HG02938 (cell line): ENCODE measurements around the gene GRHL3.

ENCODE experiments used
- ATAC-seq: cut with Tn5 transposase; IDR thresholded peaks from one replicate; pipeline ENCODE4 v1.9.1; 2021; ENCODE audit warnings: mild to moderate bottlenecking, moderate library complexity; ENCODE audit not compliant: unreplicated experiment

GRHL3 gene

DNA sequence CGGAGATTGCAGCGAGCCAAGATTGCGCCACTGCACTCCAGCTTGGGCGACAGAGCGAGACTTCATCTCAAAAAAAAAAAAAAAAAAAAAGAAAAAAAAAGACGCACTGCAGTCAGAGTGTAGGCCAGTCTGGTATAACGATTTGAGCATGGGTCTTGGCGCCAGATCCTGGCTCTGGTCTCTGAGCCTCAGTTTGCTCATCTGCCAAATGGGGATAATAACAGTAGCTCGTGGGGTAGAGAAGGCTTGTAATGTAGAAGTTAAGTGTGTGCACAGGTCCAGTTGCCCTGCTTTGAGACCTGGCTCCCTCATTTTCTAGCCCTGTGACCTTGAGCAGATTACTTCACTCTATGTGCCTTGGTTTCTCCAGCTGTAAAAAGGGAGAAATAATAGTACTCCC lies 26.3 kb upstream of the GRHL3 start:
- ATAC-seq: no peak

- no peak for ATAC-seq
Measured at GRCh38 chr1:24293392-24294227, 25.5 kb upstream of the GRHL3 start.

GRCh38 chr1:24294228-24294672 lies 24.9 kb upstream of the GRHL3 start:
- ATAC-seq: no peak

GRCh38 chr1:24294716-24295371 lies 24.3 kb upstream of the GRHL3 start:
- no peak for ATAC-seq

GRCh38 chr1:24295535-24295934 lies 23.6 kb upstream of the GRHL3 start:
- ATAC-seq: no peak

GRCh38 chr1:24297187-24297851 lies 21.8 kb upstream of the GRHL3 start:
- no peak for ATAC-seq

DNA sequence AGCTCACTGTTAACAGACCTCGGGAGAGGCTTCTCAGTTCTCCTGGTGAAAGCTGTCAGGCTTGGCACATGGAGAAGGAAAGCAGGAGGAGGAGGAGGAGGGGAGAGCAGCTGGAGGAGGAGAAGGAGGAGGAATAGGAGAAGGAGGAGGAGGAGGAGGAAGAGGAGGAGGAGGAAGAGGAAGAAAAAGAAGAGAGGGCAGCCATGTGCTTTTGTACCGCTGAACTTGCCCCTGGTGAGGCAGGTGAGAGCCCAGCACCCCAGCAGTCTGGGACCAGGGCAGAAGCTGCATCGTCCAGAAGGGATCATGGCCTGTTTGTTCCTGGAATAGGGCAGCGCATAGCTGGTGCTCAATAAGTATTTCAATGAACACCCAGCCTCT lies 21.3 kb upstream of the GRHL3 start:
- ATAC-seq: no peak

DNA sequence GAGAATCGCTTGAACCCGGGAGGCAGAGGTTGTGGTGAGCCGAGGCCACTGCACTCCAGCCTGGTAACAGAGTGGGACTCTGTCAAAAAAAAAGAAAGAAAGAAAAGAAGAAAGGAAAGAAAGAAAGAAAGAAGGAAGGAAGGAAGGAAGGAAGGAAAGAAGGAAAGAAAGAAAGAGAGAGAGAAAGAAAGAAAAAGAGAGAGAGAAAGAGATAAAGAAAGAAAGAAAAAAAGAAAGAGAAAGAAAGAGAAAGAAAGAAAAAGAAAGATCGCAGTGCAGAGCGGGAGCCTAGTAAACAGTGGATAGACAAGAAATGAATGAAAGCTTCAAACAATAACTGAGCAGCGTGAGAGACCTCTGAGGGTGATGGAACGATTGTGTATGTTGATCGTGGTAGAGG lies 20.6 kb upstream of the GRHL3 start:
- no peak for ATAC-seq

DNA sequence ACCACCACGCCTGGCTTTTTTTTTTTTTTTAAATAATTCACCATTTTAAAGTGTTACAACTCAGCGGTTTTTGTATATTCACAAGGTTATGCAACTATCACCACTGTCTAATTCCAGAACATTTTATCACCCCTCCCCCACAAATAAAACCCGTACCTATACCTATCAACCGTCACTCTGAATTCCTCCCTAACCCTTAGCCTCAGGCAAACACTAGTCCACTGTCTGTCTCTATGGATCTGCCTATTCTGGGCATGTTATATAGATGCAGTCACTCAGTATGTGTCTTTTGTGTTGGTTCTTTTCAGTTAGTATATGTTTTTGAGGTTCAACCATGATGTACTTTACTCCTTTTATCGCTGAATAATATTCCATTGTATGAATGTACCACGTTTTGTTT lies 19.3 kb upstream of the GRHL3 start:
- ATAC-seq: no peak

GRCh38 chr1:24300971-24301784 lies 18.0 kb upstream of the GRHL3 start:
- no peak for ATAC-seq

DNA sequence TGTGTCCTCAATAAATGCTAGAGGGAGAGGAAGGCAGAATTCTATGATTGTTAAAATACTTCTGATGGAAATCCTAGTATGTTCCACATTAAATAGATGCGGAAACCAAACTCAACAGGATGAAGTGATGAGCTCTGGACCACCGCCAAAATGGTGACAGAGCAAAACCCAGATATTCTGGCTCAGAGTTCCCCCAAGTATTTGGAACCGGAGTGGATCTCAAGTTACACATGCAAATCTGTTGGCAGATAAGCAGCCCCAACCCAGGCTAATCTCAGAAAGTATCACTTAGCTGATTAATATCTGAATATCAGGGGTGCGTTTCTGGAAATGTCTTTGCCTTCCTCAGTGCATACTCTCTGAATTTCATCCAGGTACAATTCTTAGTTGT lies 17.4 kb upstream of the GRHL3 start:
- no peak for ATAC-seq

DNA sequence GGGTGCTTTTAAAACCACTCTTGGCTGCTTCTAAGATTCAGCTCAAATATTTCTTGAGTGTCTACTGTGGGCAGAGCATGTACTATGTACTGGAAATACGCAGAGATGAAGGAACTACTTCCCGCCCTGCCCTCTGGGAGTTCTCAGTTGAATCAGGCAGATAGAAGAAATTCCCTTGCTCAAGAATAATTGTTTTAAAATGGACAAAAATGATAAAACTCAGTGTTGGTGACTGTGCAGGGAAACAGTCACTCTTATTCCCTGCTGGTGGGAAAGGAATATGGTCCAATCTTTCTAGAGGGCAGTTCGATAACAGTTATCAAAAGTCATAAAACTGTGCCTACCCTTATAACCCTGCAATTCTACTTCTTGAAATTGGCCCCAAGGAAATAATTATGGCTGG lies 16.9 kb upstream of the GRHL3 start:
- no peak for ATAC-seq

- no peak for ATAC-seq
Measured at GRCh38 chr1:24303600-24303999, 15.6 kb upstream of the GRHL3 start.

GRCh38 chr1:24304763-24305162 lies 14.4 kb upstream of the GRHL3 start:
- ATAC-seq: no peak

DNA sequence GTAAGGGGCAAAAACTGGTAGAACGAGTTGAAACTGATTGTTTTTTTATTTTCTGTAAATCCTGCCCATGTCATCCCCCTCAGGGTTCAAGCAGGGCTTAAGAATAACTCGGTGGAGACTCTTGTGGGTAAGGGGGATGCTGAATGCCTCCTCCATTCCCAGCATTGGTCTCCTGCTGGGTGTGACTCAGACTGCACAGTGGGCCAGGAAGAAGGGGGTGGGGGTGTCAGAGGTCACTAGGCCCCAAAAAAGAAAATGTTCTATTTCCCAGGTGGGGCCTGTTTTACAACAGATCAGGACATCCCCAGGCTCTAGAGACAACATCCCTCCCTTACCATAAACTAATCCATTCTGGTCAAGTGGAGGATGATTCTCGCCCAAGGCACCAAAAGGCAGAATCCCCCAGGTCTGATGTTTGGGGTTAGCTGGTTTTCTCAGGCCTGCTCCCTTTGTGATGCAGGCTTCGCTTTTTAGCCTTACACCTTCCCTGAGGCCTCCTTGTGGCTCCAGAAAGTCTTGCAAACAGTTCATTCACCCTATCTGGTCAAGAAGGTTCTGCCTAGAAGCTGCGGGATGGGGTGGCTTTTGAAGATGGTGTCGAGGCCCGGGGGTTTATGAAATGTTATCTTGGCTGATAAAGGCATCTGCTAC lies 10.7 kb upstream of the GRHL3 start:
- ATAC-seq: no peak

- no peak for ATAC-seq
Measured at GRCh38 chr1:24309762-24310485, 9.2 kb upstream of the GRHL3 start.

DNA sequence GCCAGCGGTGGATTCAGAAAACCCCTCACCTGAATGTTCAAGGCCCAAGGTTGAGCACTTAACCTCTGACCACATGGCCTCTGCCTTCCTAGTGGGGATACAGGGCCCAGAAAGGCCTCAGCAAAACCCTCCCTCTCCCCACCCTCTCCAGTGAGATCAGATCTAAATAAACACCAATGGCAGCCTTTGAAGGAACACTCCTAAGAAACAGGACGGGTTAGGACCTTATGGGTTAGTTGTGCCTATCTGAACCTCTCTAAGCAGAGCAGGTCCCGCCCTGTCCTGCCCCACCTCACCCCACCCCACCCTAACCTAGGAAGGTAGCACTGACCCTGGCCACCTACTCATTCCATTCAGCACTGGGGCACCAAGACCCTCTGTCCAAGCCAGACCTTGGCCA lies 7.9 kb upstream of the GRHL3 start:
- ATAC-seq: no peak

DNA sequence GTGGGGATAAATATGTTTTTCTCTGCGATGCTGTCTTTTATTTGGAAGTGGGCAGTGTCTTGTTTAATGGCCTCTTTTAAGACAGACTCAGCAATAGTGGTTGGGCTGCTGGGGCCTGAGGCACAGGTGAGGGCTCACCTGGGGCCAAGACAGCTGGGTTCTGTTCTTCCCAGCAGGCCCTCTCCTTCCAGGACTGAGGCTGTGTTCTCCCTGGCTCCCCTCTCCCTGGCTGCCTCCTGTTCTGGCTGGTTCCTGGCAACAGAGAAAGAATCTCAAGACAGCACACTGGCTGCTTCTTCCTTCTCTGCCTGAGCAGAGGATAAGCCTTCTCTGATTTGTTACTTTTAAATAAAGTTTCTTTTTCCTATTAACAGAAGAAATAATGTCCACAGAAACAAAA lies 7.4 kb upstream of the GRHL3 start:
- no peak for ATAC-seq

GRCh38 chr1:24315391-24315790 lies 3.8 kb upstream of the GRHL3 start:
- no peak for ATAC-seq

DNA sequence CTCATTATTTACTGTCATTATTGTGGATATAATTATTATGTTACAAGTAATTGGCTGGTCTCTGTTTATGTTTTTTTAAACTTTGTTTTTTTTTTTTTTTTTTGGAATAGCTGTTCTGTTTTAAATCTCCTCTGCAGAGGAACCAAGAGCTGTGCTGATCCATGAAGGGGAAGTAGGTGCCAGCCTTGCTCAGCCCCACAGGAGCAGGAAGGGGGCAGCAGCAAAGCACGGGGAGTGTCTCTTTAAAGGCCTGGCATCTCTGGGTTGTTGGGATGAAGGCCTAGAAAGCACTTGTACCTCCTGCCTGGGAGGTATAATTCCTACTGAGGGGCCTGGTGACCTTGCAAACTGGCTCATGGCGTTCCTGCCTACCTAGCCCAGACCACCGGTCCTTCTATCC lies 2.5 kb upstream of the GRHL3 start:
- ATAC-seq: no peak
